ENCODE data around the gene CCDC179.

Gene CCDC179

DNA sequence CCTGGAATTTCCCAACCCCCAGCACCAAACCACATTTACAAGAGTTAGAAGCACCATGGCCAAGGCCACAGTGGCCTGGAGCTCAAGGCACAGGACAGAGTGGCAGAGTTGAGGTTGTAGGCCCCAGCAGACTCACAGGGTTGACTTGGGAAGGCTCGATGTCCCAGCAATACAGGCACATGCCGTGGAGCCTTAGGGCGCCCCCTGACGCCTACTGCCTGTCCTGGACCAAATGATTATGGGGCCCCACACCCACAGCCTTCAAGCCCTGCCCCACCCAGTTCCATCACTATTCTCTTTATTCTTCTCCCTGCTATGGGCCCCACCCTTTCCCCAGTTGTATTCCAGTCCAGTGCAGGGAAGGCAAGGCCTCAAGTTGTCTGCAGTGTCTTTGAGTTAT lies at the start of gene CCDC179:
Gene CCDC179, minus strand, starts transcription at position 234 of the 400 bp plus-strand sequence. Its CDS starts 53 bp downstream, at position 181.
- no peak for DNase-seq

DNA sequence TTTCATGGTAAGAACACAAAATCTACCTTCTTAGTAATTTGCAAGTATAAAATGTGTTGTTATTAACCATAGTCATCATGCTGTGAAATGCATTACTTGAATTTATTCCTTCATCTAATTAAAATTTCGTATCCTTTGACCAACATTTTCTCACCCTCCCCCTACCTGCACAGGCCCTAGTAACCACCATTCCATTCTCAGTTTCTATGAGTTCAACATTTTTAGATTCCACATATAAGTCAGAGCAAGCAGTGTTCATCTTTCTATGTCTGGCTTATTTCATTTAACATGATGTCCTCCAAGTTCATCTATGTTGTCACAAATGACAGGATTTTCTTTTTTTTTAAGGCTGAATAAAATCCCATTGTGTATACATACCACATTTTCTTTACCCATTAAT lies 43.5 kb upstream of the CCDC179 start:
- no peak for DNase-seq

DNA sequence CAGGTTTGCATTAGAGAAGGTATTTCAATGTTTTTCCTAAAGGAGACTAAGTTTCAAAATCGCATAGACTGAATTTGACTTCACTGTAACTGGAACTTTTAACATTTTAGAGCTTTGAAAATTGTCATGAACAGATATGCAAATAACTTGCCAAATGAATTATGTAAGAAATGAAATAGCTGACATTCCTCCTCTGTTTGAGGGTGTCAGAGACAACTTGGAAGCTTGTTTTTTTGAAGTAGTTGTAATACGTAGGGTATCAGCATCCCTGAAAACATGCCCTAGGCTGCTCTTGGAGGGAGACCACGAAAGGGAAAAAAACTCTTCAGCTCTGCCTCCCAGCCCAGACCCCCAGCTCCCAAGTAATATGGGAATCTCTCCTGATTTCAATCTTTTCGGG lies 41.3 kb upstream of the CCDC179 start:
- no peak for DNase-seq

DNA sequence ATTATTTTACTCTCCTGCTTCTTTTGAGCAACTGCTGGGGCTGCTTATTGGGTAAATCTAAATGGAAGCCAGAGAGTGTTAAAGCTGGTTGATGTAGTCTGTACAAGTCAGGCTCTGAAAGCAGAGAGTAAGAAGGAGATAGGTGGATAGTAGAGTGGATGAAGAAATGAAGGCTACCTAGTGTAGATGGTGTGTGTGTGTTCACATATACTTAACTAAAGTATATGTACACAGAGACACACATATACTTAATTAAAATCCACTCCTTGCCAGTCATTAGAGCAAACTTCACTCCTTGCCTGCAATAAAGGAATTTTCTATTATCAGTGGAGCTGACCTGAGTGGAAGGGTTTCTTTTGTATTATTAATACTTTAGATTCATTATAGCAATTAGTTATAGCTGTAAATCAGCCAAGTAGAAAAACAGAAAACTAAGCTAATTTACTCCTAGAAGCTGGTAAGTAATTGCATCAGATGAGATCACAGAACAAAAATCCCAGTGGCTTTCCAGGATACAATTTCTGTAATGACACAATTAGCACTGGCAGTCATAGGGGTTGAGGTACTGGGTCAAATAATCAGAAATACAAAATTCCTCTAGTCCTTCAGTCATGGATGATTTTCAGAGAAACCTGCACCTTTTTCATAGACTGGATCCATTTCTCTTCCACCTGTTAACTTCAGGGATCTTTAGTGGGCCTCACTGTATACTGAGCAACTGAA lies 40.7 kb upstream of the CCDC179 start:
- DNase-seq, result no peak

DNA sequence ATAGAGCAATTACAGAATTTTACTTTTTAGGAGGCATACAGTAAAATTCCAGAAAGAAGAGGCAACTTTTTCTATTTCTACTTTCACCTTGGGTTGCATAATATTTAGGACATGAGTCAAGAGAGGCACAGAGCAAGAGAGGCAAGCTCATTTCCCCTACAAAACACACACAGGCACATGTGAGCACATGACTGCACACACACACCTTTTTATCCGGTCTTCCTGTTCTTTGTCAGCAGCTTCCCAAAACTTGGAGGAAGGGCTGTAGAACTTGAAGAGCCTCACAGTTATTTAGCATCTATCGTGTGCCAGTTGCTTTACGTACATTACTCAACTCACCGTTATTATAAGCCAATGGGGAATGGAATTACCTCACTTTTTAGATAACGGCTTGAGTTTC lies 37.8 kb upstream of the CCDC179 start:
- no peak for DNase-seq

DNA sequence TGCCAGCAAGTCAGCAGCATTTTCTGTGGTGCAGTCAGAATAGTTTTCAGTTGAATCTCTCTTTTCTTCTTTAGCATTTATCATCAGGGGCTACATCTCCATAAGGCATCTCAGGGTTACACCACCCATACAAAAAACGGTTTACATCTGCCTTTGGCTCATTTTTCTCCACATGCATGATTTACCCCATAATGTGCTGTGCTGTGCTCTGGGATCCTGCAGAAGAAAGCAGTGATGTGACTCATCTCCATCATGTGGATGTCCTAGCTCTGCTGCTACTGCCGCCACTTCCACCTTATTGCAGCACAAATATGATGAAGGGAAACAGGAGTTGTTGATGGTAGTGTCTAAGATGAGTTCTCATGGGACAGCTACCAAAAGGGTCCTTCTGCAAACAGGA lies 30.0 kb upstream of the CCDC179 start:
- no peak for DNase-seq

DNA sequence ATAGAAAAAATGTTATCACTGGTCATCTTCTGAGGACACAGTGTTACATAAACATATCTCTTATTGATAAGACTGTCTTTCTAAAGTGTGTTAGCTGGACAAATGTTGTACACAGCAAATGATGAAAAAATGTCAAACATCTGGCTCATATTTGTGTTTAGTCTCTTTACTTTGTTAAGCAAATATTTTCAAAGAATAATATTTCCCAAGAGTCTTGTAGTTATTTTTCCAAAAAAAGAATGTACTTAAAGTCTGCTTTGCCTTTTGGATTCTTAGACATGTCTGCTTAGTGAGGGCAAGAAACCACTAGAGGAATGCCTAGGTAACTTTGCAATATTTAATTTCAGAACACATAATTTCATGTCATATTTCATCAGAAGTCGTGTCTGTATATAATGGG lies 23.9 kb upstream of the CCDC179 start:
- no peak for DNase-seq

DNA sequence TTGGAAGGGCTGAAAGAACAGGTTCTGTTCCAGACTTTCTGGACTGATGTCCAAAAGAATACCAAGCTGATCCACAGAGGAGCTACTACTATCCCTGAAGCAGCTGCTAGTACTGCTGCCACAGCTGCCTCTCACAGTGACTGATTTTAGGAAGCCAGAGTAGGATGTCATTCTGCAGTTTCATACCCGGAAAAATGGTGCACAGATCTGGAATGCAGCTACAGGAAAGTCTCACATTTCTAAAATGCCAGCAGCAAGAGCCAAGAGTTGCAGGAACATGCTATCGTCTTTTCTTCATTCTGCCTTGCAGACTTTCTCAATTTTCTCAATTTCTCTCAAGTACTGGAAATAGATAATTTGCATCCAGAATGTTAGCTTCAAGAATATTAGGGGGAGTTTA lies 19.4 kb upstream of the CCDC179 start:
- DNase-seq, result no peak

DNA sequence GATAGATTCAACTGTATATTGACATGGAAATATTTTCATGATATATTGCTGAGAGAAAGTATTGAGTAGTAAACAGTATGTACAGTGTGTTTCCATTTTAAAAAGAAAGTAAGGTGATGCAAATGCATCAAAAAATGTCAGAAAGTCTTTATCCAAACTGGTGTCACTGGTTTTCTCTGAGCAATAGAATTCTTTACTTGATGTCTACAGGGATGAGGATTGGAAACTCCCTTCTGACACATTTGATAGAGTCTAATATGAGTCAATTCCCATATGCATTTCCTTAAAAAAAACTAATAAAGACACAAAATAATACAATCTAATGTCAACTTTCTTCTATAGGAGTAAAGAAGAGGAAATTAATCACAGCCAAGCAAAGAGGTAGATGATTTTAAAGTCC lies 18.3 kb upstream of the CCDC179 start:
- DNase-seq, result no peak

DNA sequence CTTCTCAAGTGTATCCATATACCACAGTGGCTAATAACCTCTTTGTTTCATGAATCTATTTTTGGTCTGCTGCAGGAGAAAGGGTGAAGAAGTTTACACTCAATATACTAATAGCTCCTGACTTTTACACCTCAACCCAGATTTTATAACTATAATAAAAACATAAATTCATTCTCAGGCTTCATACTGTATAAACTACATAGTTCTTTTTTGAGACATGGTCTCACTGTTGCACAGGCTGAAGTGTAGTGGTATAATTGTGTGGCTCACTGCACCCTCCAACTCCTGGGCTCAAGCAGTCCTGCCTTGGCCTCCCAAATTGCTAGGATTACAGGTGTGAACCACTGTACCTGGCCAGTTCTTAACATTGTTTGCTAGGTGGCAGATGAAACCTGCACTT lies 17.8 kb upstream of the CCDC179 start:
- no peak for DNase-seq

DNA sequence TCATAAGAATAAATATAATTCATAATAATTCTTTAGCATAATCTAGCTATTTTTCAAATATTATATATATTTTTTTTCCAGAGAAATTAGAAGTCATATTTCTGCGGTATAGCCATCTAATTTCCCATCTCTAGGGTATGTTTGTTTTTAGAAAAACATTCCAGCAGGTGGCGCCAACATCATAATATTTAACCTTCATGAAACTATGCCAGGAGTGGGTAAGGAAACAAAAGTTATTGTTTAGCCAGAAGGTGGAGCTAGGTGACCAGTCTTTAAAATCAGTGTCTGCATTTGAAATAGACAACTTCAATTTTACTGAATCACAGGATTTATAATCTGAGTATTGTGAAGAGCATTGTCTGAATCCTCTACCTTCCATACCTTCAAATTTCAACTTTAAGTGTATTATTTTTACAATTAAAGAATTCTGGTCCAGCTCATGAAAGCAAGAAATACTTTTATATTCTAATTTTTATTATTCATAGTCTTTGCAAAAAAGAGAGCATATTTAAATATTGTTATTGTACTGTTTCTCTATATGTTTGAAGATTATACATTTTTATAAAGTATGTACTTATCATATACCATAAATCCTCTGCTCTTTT lies 15.7 kb upstream of the CCDC179 start:
- DNase-seq, result peak; percentile 45 to 76

DNA sequence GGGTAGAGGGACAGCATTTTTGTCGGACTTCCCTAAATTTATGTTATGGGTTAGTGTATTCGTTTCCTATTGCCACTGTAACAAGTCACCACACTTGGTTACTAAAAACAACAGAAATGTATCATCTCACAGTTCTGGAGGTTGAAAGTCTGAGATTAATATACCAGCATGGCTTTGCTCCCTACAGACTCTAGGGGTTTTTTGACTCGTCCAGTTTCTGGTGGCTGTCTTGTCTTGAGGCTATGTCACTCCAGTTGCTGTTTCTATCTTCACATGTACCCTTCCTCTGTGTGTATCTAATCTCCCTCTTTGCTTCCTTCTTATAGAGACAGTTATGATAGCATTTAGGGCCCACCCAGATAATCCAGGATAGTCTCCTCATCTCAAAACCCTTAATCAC lies 9.1 kb upstream of the CCDC179 start:
- no peak for DNase-seq

DNA sequence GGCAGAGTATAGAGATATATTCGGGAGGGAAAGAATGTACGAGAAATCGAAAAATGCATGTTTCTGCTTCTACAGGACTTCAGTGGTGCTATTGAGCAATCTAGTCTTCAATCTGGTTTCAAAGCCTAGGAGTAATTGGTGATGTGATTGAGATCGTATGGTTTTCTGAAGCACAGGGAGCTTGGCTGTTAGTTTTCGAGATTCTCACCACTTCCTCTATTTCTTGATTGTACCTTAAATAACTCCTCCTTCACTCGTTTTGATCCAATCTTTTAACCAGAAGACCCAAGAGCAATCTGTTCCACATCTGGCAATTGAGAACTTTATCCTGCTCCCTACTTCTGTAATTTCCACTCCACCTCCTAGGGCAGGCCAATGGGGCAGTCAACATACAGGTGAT lies 518 bp downstream of the CCDC179 start:
- no peak for DNase-seq

DNA sequence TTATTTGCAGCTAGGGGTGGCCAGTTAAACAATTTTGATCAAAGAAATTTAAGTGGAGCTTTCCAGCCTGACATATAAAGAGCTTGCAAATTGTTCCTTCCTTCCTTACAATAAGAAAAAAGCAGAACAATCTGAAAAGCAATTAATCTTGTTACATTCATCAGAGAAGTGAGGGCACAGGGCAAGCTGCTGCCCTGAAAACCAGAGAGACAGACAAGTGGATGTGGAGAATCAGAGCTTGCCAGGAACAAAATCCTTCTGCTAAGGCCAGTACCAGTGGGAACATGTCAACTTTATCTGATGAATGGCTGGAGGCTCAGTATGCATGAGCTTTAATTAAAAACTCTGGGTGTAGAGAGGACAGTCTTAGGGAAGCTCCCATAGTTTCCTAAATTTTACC lies 8.8 kb downstream of the CCDC179 start:
- DNase-seq, result no peak

DNA sequence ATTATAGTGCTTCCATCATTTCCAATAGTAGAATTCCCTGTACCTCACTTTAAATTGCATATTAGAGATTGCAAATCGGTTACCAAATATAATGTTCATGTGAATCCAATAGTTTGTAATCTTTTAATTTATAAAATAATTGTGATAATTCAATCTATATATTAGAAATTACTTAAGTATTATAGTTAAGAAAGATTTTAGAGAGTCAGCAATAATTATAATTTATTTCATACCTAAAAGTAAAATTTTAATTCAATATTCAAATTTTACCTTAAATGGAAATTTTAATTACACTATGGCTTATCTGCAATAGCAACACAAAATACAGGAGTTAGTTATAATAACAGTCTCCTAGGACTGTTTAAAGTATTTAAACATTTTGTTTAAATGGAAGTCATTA lies 13.5 kb downstream of the CCDC179 start:
- no peak for DNase-seq

DNA sequence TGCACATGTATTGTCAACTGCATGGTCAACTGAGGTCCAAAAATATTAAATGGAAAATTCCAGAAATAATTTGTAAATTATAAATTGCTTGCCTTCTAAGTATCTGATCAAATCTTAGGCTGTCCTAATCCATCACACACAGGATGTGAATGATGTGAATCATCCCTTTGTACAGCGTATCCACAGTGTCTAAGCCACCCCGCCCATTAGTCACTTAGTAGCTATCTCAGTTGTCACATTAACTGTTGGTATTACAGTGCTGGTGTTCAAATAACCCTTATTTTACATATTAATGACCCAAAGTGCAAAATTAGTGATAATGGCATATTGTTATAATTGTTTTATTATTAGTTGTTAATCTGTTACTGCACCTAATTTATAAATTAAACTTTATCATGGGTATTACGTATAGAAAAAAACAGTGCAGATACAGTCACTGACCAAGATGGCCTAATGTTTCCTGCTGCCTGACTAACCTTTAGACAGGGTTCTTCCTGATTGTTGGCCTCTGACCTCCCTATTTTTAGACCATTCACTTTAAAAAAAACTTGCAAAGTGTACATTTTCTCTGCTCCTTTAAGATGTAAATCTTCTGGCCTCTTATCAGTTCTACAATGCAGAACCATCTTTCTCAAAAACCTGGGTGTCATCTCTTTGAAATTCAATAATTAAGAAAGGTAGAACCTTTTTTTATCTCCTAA lies 27.8 kb downstream of the CCDC179 start:
- no peak for DNase-seq

DNA sequence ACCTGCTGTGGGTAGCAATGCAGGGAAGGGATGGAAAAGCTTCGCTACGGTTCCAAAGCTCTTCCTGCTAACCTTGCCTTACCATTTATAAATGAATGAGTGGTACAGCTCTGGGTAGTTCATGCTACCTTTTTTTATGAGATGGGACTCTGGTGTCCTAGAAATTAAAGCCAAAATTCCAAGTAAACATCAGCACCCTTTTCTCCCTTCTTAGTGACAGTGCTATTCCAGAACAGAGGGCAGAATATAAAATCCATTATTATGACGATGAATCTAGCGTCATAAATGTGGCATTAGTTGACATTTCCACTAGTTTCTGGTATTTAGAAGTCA lies 30.2 kb downstream of the CCDC179 start:
- no peak for DNase-seq

DNA sequence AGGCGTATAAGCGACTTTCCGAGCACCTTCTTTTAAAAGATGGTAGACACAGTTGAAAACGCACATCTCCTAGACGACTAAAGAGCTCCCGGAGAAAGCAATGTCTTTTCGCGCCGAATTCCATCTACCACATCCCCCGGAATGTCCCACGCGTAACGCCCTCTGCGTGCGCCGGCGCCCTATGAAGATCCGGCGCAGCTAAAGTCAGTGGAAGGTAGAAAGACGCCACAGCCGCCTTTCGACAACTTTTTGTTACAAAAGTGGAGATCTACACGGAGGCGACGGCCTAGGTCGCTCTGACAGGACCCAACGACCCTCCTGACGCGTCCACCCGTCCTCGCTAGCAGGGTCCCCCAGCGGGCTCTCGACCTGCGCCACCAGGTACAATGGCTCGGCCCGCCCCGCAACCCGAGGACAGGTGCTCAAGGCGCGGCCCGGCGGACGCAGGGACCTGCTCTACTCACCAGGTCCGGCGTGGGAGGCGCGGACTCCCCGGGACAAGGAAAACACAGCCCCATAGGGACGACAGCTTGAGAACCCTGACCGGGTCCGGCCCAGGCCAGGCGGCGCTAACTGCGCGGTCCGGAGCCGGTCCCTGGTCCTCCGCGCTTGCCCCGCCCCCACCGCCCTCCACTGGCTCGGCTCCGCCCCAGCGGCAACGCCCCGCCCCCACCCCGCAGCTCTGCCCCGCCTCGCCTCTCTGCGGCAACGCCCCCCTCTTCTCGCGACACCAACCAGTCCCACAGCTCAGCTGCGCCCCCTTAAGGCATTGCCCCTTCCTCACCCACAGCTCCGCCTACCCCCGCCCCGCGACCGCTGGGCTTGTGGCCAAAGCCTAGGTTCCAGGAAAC lies 30.8 kb downstream of the CCDC179 start, which contains the start of gene SVIP:
Gene SVIP, minus strand, starts transcription at position 571 of the 851 bp plus-strand sequence. Its CDS starts 53 bp downstream, at position 518.
- peak; percentile 91 to 92 for DNase-seq

DNA sequence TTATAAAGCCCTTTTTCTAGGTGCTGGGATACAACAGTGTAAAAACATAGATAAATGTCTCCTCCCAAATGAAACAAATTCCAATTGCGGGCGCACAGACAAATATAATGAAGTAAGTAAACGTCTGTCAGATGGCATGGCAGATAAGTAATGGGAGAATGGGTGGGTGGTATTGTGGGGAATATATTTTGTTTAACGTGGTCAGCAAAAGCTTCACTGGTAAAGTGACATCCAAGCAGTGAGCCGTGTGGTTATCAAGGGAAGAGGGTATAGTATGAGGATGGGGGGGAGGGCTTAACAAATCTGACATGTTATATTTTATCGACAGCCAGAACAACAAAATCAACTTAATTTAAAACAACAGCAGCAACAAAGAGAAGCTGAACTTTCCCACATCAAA lies 31.9 kb downstream of the CCDC179 start:
- DNase-seq, result no peak

DNA sequence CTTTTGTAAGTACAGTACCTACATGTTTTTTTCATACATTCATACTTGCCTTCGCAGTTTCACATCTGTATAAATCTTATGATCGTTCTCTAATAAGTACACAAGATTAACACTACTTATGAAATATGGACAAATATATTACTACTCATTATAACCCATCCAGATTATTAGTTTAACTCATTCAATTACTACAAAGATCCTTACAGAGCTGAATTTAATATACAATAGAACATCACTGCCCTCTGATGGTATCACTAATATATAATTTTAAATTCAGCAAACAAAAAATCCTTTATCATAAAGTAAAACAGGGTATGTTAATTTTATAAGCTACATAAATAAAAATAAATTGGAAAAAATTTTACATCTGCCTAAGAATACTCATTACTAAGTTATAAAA lies 38.1 kb downstream of the CCDC179 start:
- DNase-seq, result no peak

DNA sequence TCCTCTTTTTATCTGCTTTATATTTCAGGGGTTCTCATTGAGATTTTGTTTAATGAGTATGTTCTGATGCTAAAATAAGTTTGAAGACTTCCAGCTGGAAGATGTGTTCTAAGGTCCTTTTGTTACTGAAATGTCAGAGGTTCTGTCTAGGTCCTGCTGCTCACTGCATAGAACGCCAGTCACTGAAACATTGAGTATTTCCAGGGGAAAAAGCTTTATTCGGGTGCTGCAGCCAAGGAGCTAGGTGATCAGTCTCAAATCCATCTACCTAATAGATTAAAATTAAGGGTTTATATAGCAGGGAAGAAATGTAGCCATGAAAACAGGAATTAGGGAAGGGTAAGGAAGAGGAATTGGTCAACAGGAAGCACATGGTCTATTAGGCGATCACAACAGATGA lies 50.4 kb downstream of the CCDC179 start:
- DNase-seq, result no peak

DNA sequence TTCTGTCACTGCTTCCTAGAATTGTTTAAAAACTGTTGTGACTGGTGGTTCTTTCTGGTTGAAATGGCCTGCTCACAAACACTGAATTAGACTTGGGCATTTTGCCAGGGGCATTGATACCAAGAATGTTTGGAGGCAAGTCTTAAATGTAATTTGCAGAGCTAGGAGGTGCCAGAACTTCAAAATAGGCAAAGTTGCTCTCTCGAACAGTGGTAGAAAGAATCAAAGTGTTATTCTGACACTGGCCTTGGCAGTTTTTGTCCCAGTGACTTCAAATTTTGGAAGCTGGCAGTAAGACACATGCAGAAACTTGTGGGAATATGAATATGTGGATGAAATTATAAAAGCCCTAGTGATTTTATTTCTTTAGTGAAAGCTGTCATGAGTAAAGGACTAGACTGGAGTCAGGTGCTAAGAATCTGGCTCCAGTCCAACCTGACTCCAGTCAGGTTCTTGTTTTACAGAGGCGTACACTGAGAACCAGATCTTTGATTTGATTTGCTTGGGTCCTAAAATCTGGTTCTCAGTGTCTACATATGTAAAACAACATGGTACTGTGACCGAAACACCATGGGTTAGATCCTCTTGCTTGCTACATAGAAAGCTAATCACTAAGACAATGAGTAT lies 51.6 kb downstream of the CCDC179 start:
- no peak for DNase-seq

Data from CD4-positive, alpha-beta T cell treated with Interleukin-1 beta for 1 hour (primary cell).